GM21528 (cell line): ENCODE data around the gene NPAS3.

Experiments used
- ATAC-seq: cut with Tn5 transposase; IDR thresholded peaks from one replicate; pipeline ENCODE4 v1.9.1; 2021; ENCODE audit warnings: mild to moderate bottlenecking, moderate library complexity; ENCODE audit not compliant: unreplicated experiment, low FRiP score

The NPAS3 gene

GRCh38 chr14:33237115-33237740, 298.5 kb downstream of the NPAS3 start:
- ATAC-seq, result no peak

GRCh38 chr14:33239465-33239864, 300.8 kb downstream of the NPAS3 start:
- no peak for ATAC-seq

- ATAC-seq, result no peak
Observed at GRCh38 chr14:33240466-33240865, 301.8 kb downstream of the NPAS3 start.

GRCh38 chr14:33241331-33241730, 302.7 kb downstream of the NPAS3 start:
- ATAC-seq, result no peak

- ATAC-seq, result no peak
Observed at GRCh38 chr14:33249233-33249820, 310.6 kb downstream of the NPAS3 start.

GRCh38 chr14:33250963-33251362, 312.3 kb downstream of the NPAS3 start:
- no peak for ATAC-seq

GRCh38 chr14:33254342-33254741, 315.7 kb downstream of the NPAS3 start:
- no peak for ATAC-seq

- no peak for ATAC-seq
Observed at GRCh38 chr14:33254861-33255395, 316.2 kb downstream of the NPAS3 start.

GRCh38 chr14:33257796-33258195, 319.1 kb downstream of the NPAS3 start:
- ATAC-seq, result no peak

GRCh38 chr14:33259764-33260163, 321.1 kb downstream of the NPAS3 start:
- ATAC-seq, result no peak

- ATAC-seq, result no peak
Observed at GRCh38 chr14:33271216-33271615, 332.5 kb downstream of the NPAS3 start.

- no peak for ATAC-seq
Observed at GRCh38 chr14:33271891-33272290, 333.2 kb downstream of the NPAS3 start.

- no peak for ATAC-seq
Observed at GRCh38 chr14:33273978-33274377, 335.3 kb downstream of the NPAS3 start.

GRCh38 chr14:33275879-33276278, 337.2 kb downstream of the NPAS3 start:
- ATAC-seq, result no peak

GRCh38 chr14:33279865-33280264, 341.2 kb downstream of the NPAS3 start:
- no peak for ATAC-seq

GRCh38 chr14:33280646-33281045, 342.0 kb downstream of the NPAS3 start:
- ATAC-seq, result no peak

- ATAC-seq, result no peak
Observed at GRCh38 chr14:33282331-33283230, 343.9 kb downstream of the NPAS3 start.

GRCh38 chr14:33285902-33286700, 347.4 kb downstream of the NPAS3 start:
- ATAC-seq, result no peak

- ATAC-seq, result no peak
Observed at GRCh38 chr14:33287189-33287588, 348.5 kb downstream of the NPAS3 start.

- ATAC-seq, result no peak
Observed at GRCh38 chr14:33290641-33291040, 352.0 kb downstream of the NPAS3 start.
